ENCODE results near the gene SRPK1.

DNA sequence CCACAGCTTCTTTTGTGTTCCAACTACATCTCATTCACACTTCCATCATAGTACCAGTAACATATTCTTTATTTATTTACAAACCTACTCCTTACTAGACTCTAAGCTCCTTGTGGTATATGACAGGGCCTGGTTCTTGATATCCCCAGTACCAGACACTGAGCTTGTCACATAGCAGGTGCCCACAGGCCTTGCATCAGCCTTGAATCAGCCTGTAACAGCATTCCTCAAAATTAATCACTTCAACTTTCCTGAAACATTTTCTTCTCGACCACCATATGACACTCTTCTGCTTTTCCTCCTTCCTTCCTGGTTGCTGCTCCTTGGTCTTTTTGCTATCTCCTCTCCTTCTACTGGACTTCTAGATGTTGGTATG is 24.7 kb upstream of the SRPK1 start:
- TF ChIP-seq POLR2A (IDR thresholded peaks at IDR 0.05; ENCODE audit: low read length), result no peak
- no peak for TF ChIP-seq GATA1 (IDR thresholded peaks at IDR 0.05; ENCODE audit: low read depth, low read length)

Data from erythroblast (primary cell).